ENCODE measurements around the gene AP2B1.

AP2B1 gene

DNA sequence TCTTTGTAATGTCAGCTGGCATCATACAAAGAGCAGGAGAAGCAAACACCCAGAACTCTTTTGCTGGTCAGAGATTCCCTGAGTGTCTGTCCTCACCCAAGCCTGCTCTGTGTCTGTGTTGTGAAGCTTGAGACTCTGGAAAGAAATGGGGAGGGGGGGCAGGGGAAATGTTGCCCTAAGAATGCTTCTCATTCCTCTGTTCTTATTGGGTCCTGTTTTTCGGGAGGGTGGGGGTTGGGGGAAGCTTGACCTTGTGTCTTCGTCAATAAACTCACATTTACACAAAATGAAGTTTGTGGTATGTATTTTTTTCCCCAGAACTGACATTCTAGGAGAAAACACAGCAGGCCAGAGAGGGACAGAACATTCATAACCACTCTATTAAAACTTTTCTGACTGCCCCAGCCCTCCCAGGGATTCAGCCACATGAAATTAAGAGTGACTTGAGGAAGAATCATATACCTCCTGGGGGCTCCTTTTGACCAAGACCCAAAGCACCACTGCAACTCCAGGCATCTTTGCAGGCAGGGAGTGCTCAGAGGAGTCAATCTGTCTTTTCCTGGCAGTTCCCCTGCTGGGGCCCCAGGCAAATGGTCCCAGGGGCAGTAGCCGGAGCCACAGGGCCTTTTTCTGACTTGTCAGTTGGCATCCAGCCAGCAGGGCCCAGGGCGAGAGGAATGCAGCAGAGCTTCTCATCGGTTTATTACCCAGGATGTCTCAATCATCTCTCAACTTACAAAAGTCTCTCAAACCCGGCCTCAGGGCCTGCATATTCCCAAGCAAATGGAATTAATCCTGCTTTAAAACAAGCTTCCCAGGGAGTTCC lies 139.2 kb downstream of the AP2B1 start:
- H3K9me3 ChIP-seq (ENCODE audit: severe bottlenecking): no peaks in the 10 kb centered on the region
- H3K27me3 ChIP-seq (ENCODE audit: insufficient read depth, low read depth, severe bottlenecking): no peaks in the 10 kb centered on the region
- no peak overlapping the region for H3K27ac ChIP-seq
- no peak overlapping the region for H3K4me3 ChIP-seq (ENCODE audit: low read depth, low read length)
- DNase-seq: no peak
- peaks cover 35% of the 10 kb centered on the region for H3K36me3 ChIP-seq
- TF ChIP-seq, protein P1, sequence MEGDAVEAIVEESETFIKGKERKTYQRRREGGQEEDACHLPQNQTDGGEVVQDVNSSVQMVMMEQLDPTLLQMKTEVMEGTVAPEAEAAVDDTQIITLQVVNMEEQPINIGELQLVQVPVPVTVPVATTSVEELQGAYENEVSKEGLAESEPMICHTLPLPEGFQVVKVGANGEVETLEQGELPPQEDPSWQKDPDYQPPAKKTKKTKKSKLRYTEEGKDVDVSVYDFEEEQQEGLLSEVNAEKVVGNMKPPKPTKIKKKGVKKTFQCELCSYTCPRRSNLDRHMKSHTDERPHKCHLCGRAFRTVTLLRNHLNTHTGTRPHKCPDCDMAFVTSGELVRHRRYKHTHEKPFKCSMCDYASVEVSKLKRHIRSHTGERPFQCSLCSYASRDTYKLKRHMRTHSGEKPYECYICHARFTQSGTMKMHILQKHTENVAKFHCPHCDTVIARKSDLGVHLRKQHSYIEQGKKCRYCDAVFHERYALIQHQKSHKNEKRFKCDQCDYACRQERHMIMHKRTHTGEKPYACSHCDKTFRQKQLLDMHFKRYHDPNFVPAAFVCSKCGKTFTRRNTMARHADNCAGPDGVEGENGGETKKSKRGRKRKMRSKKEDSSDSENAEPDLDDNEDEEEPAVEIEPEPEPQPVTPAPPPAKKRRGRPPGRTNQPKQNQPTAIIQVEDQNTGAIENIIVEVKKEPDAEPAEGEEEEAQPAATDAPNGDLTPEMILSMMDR (IDR thresholded peaks at IDR 0.05; ENCODE audit: low read depth, low read length): no peak

DNA sequence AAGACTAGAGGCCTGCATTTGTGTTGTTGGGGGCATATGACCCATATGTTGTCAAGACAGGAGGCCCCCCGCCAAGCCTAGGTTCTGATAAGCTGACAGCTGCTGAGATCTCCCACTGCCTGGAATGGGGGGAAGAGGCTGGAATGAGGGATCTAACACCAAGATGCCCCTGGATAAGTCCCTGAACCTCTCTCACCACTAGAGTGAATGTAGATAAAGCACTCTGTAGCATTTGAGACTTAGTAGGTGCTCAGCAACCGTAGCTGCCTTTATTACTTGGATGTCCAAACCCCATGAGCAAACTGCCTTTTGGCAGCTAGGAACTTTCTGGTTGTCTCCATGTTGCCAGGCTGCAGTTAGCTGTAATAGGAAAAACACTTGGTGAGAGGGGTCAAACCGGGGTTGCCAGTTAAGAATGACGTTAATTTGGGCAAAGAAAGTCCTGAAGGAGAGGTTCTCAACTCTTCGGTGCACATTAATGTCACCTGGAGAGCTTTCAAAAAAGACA lies 139.9 kb downstream of the AP2B1 start:
- no peak for DNase-seq
- TF ChIP-seq, protein P1 (IDR thresholded peaks at IDR 0.05; ENCODE audit: low read depth, low read length): no peak
- no peak overlapping the region for H3K4me3 ChIP-seq (ENCODE audit: low read depth, low read length)
- H3K36me3 ChIP-seq: peaks cover 30% of the 10 kb centered on the region
- no peaks in the 10 kb centered on the region for H3K27me3 ChIP-seq (ENCODE audit: insufficient read depth, low read depth, severe bottlenecking)
- no peak overlapping the region for H3K27ac ChIP-seq
- no peaks in the 10 kb centered on the region for H3K9me3 ChIP-seq (ENCODE audit: severe bottlenecking)

DNA sequence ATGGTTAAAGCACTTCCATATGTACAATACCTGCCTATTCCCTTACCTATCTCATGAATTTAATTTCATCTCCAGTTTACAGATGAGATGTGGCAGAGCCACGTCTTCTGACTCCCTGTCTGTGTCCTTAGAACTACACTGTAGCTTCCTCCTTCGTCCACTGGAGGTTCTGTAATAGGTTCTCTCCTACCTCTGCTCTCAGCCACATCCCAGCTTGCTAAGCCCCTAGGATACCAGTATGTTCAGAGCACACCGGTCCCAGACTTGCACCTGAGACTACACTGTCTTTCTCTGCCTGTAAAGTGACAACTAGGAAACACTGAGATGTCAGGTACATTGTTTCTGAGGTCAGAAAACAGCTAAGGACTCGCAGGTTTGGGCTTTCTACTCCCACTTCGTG lies 140.5 kb downstream of the AP2B1 start:
- no peak for DNase-seq
- Histone ChIP-seq H3K36me3 (peaks cover 30% of the 10 kb centered on the region), H3K4me3 (ENCODE audit: low read depth, low read length) (no peak overlapping the region), H3K9me3 (ENCODE audit: severe bottlenecking) (no peaks in the 10 kb centered on the region), H3K27me3 (ENCODE audit: insufficient read depth, low read depth, severe bottlenecking) (no peaks in the 10 kb centered on the region), H3K27ac (no peak overlapping the region)
- TF ChIP-seq, protein P1 (IDR thresholded peaks at IDR 0.05; ENCODE audit: low read depth, low read length): no peak

DNA sequence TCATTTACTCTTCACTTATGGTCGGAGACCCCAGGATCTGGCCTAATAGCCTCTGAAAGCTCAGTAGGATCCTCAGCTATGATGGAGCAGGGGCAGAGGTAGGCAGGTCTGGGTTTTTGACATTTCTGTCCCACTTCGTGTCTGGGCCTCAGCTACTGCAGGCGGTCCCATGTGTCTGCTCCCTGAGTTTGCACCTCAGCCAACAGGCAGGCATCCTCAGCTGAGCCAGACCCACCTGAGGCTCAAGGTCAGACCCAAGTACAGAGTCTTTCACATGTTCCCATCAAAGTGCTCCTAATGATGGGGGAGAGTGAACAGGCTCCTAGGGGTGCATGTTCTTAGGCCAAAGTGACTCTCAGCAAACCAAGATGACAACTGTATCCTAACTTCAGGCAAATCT lies 141.4 kb downstream of the AP2B1 start:
- H3K27me3 ChIP-seq (ENCODE audit: insufficient read depth, low read depth, severe bottlenecking): no peaks in the 10 kb centered on the region
- no peak overlapping the region for H3K27ac ChIP-seq
- peaks cover 28% of the 10 kb centered on the region for H3K36me3 ChIP-seq
- TF ChIP-seq, protein P1 (IDR thresholded peaks at IDR 0.05; ENCODE audit: low read depth, low read length): no peak
- H3K9me3 ChIP-seq (ENCODE audit: severe bottlenecking): no peaks in the 10 kb centered on the region
- no peak for DNase-seq
- H3K4me3 ChIP-seq (ENCODE audit: low read depth, low read length): no peak overlapping the region

DNA sequence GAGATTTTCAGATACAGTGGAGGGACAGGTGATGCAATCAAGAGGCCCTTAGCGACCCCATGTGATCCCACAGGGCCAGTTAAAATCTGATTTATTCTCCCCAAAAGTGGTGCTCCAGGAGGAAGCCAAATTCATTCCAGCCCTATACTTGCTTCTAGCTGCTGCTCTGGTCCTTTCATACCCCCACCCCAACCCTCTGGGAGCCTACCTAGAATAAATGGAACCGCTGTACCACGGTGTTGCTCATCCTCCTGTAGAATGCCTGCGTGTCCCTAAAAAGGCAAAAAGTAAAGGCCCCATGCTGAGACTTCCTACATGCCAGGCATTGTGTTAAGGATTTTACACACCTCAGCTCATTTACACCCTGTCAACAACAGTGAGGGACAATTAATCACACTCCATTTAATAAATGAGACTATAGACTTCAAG lies 142.3 kb downstream of the AP2B1 start:
- no peak for DNase-seq
- no peaks in the 10 kb centered on the region for H3K27me3 ChIP-seq (ENCODE audit: insufficient read depth, low read depth, severe bottlenecking)
- no peak overlapping the region for H3K27ac ChIP-seq
- TF ChIP-seq, protein P1 (IDR thresholded peaks at IDR 0.05; ENCODE audit: low read depth, low read length): no peak
- peaks cover 20% of the 10 kb centered on the region for H3K36me3 ChIP-seq
- H3K4me3 ChIP-seq (ENCODE audit: low read depth, low read length): no peak overlapping the region
- no peaks in the 10 kb centered on the region for H3K9me3 ChIP-seq (ENCODE audit: severe bottlenecking)

All from WERI-Rb-1 (cell line).